Left lung (tissue), 10 donors: ENCODE measurements around the gene MDGA2. TPM values are rescaled to one million over a fixed set of nuclear protein-coding genes. Genes with fewer than 3 reads are reported as not detected.

Source experiments
- ATAC-seq: fragments of 200-7000 bp; cut with Tn5 transposase; one replicate; pipeline ENCODE4 v1.9.1; 2020; ENCODE audit warnings: moderate library complexity
- DNase-seq, 4 donors: peaks; one replicate each; pipeline ENCODE4 v3.0.0-alpha.2; 2013 to 2020
- H3K27ac ChIP-seq, 2 donors: fragments of 200-600 bp; sonication (generic) in 1 of 2; one replicate each; pipeline versions ENCODE4 v1.5.0 to v1.8.0; 2020 to 2021
- H3K27me3 ChIP-seq, 2 donors: fragments of 200-600 bp; sonication (generic) in 1 of 2; one replicate each; pipeline versions ENCODE4 v1.5.0 to v1.8.0; 2020 to 2021
- H3K36me3 ChIP-seq, 2 donors: fragments of 200-600 bp; sonication (generic) in 1 of 2; one replicate each; pipeline versions ENCODE4 v1.5.0 to v1.8.0; 2020 to 2021
- H3K4me1 ChIP-seq, 2 donors: fragments of 200-600 bp; one replicate each; pipeline ENCODE4 v1.8.0; 2021
- H3K4me3 ChIP-seq, 2 donors: fragments of 200-600 bp; sonication (generic) in 1 of 2; one replicate each; pipeline versions ENCODE4 v1.5.0 to v1.8.0; 2020 to 2021; ENCODE audit warnings: mild to moderate bottlenecking in 1 of 2
- H3K9me3 ChIP-seq, 2 donors: fragments of 200-600 bp; sonication (generic) in 1 of 2; one replicate each; pipeline versions ENCODE4 v1.5.0 to v1.8.0; 2020 to 2021
- CTCF ChIP-seq, 2 donors: fragments of 200-600 bp; sonication (generic) in 1 of 2; IDR thresholded peaks; one replicate each; pipeline versions ENCODE4 v1.5.0 to v1.8.0; 2021; ENCODE audit warnings: antibody characterized with exemption in 2 of 2
- intact Hi-C, 2 donors: fragments of 100-400 bp; cut with DNase I; formaldehyde crosslinking; loops; one replicate each; pipeline versions ENCODE4 v1.11.2 to v1.14.2; 2022
- polyA plus RNA-seq, 6 donors: library from polyadenylated mRNA; unstranded; fragments of 120-200 nt; gene quantifications; one replicate each; pipeline ENCODE4 v1.2.1, GENCODE V29; 2013; ENCODE audit not compliant: insufficient read length in 6 of 6
- total RNA-seq, 2 donors: library from RNA; stranded (reverse); fragmentation: NEBNext Ultra II Directional; extraction: Animal tissue kit (Norgen Biotek cat#: 25700); gene quantifications; one replicate each; pipeline ENCODE4 v1.2.1, GENCODE V29; 2021
- donor health status: DM: no; HTN: yes; CAD: no.
- donor health status: DM: no; HTN: no; CAD: no.

Gene MDGA2
- total and polyA plus RNA-seq, 8 donors, result 0.14 to 0.62 (median 0.36) TPM; not detected in 1

GRCh38 chr14:47273939-47274338 is 401.5 kb downstream of the MDGA2 start:
- TF ChIP-seq CTCF (IDR thresholded peaks at IDR 0.05), result no peak
- intact Hi-C loops, result no loop called here
- H3K4me1 ChIP-seq, result no peaks in the 10 kb centered on the region
- no peaks in the 10 kb centered on the region for H3K27me3 ChIP-seq
- DNase-seq (no peak), ATAC-seq (no peak)
- H3K36me3 ChIP-seq, result no peaks in the 10 kb centered on the region
- no peak overlapping the region for H3K27ac ChIP-seq
- H3K4me3 ChIP-seq, result no peak overlapping the region
- H3K9me3 ChIP-seq, result no peaks in the 10 kb centered on the region

GRCh38 chr14:47270715-47271114 is 404.7 kb downstream of the MDGA2 start:
- no peak for TF ChIP-seq CTCF (IDR thresholded peaks at IDR 0.05)
- no peaks in the 10 kb centered on the region for H3K9me3 ChIP-seq
- ATAC-seq (no peak), DNase-seq (no peak)
- no peaks in the 10 kb centered on the region for H3K27me3 ChIP-seq
- H3K4me1 ChIP-seq, result no peaks in the 10 kb centered on the region
- H3K27ac ChIP-seq, result no peak overlapping the region
- H3K36me3 ChIP-seq, result no peaks in the 10 kb centered on the region
- H3K4me3 ChIP-seq, result no peak overlapping the region
- intact Hi-C loops, result no loop called here

- no peaks in the 10 kb centered on the region for H3K4me1 ChIP-seq
- H3K4me3 ChIP-seq, result no peak overlapping the region
- no peak for DNase-seq
- intact Hi-C loops, result no loop called here
- no peak overlapping the region for H3K27ac ChIP-seq
- ATAC-seq, result peak; percentile 68
- H3K36me3 ChIP-seq, result no peaks in the 10 kb centered on the region
- TF ChIP-seq CTCF (IDR thresholded peaks at IDR 0.05), result no peak
- H3K27me3 ChIP-seq, result no peaks in the 10 kb centered on the region
- no peaks in the 10 kb centered on the region for H3K9me3 ChIP-seq
Measured at GRCh38 chr14:47269756-47270492, 405.5 kb downstream of the MDGA2 start.

GRCh38 chr14:47264842-47265241 is 410.6 kb downstream of the MDGA2 start:
- Histone ChIP-seq H3K36me3 (no peaks in the 10 kb centered on the region), H3K27ac (no peak overlapping the region), H3K27me3 (no peaks in the 10 kb centered on the region), H3K4me3 (no peak overlapping the region), H3K9me3 (no peaks in the 10 kb centered on the region), H3K4me1 (no peaks in the 10 kb centered on the region)
- ATAC-seq (no peak), DNase-seq (no peak)
- intact Hi-C loops, result no loop called here
- TF ChIP-seq CTCF (IDR thresholded peaks at IDR 0.05), result no peak

GRCh38 chr14:47262801-47263200 is 412.6 kb downstream of the MDGA2 start:
- H3K9me3 ChIP-seq, result no peaks in the 10 kb centered on the region
- no peak for ATAC-seq
- intact Hi-C loops, result no loop called here

More at GRCh38 chr14:47262801-47263200, 412.6 kb downstream of the MDGA2 start:
- TF ChIP-seq CTCF (IDR thresholded peaks at IDR 0.05), result no peak
- Histone ChIP-seq H3K4me1 (no peaks in the 10 kb centered on the region), H3K36me3 (no peaks in the 10 kb centered on the region), H3K4me3 (no peak overlapping the region), H3K27ac (no peak overlapping the region), H3K27me3 (no peaks in the 10 kb centered on the region)
- no peak for DNase-seq
